ENCODE measurements around the gene SYT15. TPM values are rescaled to one million over a fixed set of nuclear protein-coding genes. Genes with fewer than 3 reads are reported as not detected.
"Not testable (repeated sequence)": the region's sequence is repeated elsewhere in the genome, so short reads cannot be mapped to it uniquely, and the experiment has no call there.

Gene SYT15
- total and polyA plus RNA-seq, 10 of the 15 experiments (the other 5 are each of a cell fraction or from before 2014, with no cell fraction given): 0.03 to 0.67 (median 0.15) TPM

DNA sequence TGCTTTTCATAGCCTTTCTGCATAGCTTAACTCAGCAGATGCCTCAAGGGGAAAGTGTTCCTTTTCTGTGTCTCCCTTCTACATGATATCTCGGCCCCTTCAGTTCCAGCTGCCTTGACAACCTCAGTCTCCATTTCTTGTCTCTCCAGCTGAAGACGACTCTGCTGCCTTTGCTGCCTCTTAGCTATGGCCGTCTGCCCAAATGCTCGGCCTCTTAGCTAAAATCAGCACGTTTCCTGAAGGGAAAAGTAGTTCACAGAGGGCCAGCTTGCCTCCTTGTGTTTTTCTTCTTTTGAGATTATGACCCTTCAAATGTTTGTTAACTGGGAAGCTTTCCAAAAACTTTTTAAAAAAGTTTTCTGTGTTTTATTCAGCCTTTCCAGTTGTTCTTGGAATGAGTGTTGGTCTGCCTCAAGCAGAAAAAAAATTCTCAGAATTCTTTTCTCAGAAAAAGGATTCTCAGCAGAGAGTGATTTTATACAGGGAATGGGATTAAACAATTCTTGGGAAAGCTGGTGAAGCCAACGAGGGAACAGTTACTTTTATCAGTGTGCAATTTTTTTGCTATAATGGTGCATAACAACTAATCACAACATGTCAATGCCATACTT lies 15.6 kb downstream of the SYT15 start:
- in situ Hi-C loops (cut with MboI); H3K27ac ChIP-seq (ENCODE audit: control insufficient read depth, insufficient read depth); FAIRE-seq; BruUV-seq (replicated peaks); H3K4me1 ChIP-seq (ENCODE audit: control insufficient read depth, insufficient read depth, low read length); H3K36me3 ChIP-seq (ENCODE audit: control insufficient read depth in 2 of 2, insufficient read depth in 2 of 2, low read length in 1 of 2); H3K79me2 ChIP-seq (ENCODE audit: control insufficient read depth, insufficient read depth, low read length); DNase-seq (ENCODE audit: low read depth, low spot score); H3K9me3 ChIP-seq (replicated peaks; ENCODE audit: control insufficient read depth, insufficient read depth, low read length); intact Hi-C loops (cut with micrococcal nuclease; ENCODE audit: unreplicated experiment); H3K4me3 ChIP-seq; POLR2A ChIA-PET; H3K27me3 ChIP-seq (replicated peaks in 1 of 2; ENCODE audit: control insufficient read depth in 2 of 2, insufficient read depth in 2 of 2, low read length in 1 of 2); H4K20me1 ChIP-seq (ENCODE audit: control insufficient read depth, insufficient read depth); H2AFZ ChIP-seq (ENCODE audit: control insufficient read depth, low read depth, low read length); CTCF ChIA-PET; H3K9ac ChIP-seq (ENCODE audit: control insufficient read depth, insufficient read depth, low read length); RAD21 ChIA-PET (ENCODE audit: unreplicated experiment); ATAC-seq; SMC1A ChIA-PET (ENCODE audit: uncharacterized antibody, unreplicated experiment); H3K4me2 ChIP-seq (ENCODE audit: control insufficient read depth, insufficient read depth): not testable (repeated sequence)
- WGBS (ENCODE audit: insufficient coverage, insufficient replicate concordance, low lambda C conversion rate, missing lambda C conversion rate): 50% methylated on average over 5 of the region's 6 CpGs

DNA sequence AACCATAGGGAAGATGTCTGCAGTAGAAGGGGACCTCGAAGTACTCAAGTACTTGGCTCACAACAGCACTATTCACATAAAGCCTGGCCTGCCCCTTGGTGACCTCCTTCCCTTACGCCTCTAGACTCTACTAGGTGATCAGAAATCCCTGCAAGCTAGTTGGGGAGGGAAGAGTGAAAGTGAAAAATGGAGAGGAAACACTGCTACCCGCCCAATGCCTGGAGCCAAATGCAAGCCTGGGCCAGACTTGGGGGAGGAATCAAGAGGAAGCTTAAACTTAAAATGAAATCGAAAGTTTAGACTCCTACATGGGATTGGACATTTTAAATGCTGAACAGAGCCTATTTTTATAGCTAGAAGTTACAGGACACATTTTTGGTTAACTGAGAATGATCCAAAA lies 17.6 kb downstream of the SYT15 start:
- H3K4me2 ChIP-seq (ENCODE audit: control insufficient read depth, insufficient read depth); BruUV-seq (replicated peaks); SMC1A ChIA-PET (ENCODE audit: uncharacterized antibody, unreplicated experiment); H3K9me3 ChIP-seq (replicated peaks; ENCODE audit: control insufficient read depth, insufficient read depth, low read length); H3K36me3 ChIP-seq (ENCODE audit: control insufficient read depth in 2 of 2, insufficient read depth in 2 of 2, low read length in 1 of 2); H3K27me3 ChIP-seq (replicated peaks in 1 of 2; ENCODE audit: control insufficient read depth in 2 of 2, insufficient read depth in 2 of 2, low read length in 1 of 2); H3K27ac ChIP-seq (ENCODE audit: control insufficient read depth, insufficient read depth); DNase-seq (ENCODE audit: low read depth, low spot score); H3K4me1 ChIP-seq (ENCODE audit: control insufficient read depth, insufficient read depth, low read length); intact Hi-C loops (cut with micrococcal nuclease; ENCODE audit: unreplicated experiment); H3K9ac ChIP-seq (ENCODE audit: control insufficient read depth, insufficient read depth, low read length); H2AFZ ChIP-seq (ENCODE audit: control insufficient read depth, low read depth, low read length); in situ Hi-C loops (cut with MboI); RAD21 ChIA-PET (ENCODE audit: unreplicated experiment); POLR2A ChIA-PET; CTCF ChIA-PET; H4K20me1 ChIP-seq (ENCODE audit: control insufficient read depth, insufficient read depth); H3K4me3 ChIP-seq; H3K79me2 ChIP-seq (ENCODE audit: control insufficient read depth, insufficient read depth, low read length): not testable (repeated sequence)
- WGBS (ENCODE audit: insufficient coverage, insufficient replicate concordance, low lambda C conversion rate, missing lambda C conversion rate): no CpG with 5 or more reads among the region's 4 CpGs
- FAIRE-seq: peak; percentile 35
- peak; percentile 59 for ATAC-seq

DNA sequence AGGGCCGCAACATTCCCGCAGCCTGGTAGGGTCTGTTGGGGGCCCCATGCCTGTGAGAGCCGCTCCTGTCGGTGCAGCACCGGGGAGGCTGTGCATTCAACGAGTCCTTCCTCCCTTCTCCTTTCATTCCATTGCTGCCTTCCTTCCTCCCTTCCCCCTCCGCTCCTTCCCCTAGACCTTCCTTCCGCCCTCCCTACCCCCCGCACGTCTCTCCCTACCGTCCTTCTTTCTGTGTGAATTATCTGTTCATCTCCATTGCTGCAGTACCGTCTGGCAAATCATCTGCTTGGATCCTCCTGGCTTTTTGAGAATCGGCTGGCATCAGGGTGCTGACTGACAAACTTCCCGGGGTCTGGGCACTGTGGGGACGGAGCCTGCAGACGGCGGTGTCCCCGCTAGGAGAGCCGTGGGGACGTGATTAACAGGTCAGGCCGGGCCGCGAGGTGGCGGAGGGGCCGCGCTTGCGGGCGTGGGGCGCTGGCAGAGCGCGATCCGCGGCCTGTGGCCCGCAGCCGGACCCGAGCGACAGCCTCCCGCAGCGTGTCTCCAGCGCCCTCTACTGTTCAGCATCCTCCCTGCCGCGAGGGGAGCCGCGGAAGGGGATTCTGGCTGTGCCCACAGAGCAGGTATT lies 18.8 kb downstream of the SYT15 start:
- H3K36me3 ChIP-seq (ENCODE audit: control insufficient read depth in 2 of 2, insufficient read depth in 2 of 2, low read length in 1 of 2); H3K27ac ChIP-seq (ENCODE audit: control insufficient read depth, insufficient read depth); H2AFZ ChIP-seq (ENCODE audit: control insufficient read depth, low read depth, low read length); intact Hi-C loops (cut with micrococcal nuclease; ENCODE audit: unreplicated experiment); H3K9ac ChIP-seq (ENCODE audit: control insufficient read depth, insufficient read depth, low read length); H3K79me2 ChIP-seq (ENCODE audit: control insufficient read depth, insufficient read depth, low read length); DNase-seq (ENCODE audit: low read depth, low spot score); H3K27me3 ChIP-seq (replicated peaks in 1 of 2; ENCODE audit: control insufficient read depth in 2 of 2, insufficient read depth in 2 of 2, low read length in 1 of 2); CTCF ChIA-PET; H4K20me1 ChIP-seq (ENCODE audit: control insufficient read depth, insufficient read depth); H3K4me2 ChIP-seq (ENCODE audit: control insufficient read depth, insufficient read depth); BruUV-seq (replicated peaks); H3K4me3 ChIP-seq; RAD21 ChIA-PET (ENCODE audit: unreplicated experiment); H3K4me1 ChIP-seq (ENCODE audit: control insufficient read depth, insufficient read depth, low read length); in situ Hi-C loops (cut with MboI); H3K9me3 ChIP-seq (replicated peaks; ENCODE audit: control insufficient read depth, insufficient read depth, low read length); POLR2A ChIA-PET; SMC1A ChIA-PET (ENCODE audit: uncharacterized antibody, unreplicated experiment): not testable (repeated sequence)
- peak; percentile 94 for ATAC-seq
- WGBS (ENCODE audit: insufficient coverage, insufficient replicate concordance, low lambda C conversion rate, missing lambda C conversion rate): 7% methylated on average over 3 of the region's 44 CpGs
- peak; percentile 56 for FAIRE-seq

DNA sequence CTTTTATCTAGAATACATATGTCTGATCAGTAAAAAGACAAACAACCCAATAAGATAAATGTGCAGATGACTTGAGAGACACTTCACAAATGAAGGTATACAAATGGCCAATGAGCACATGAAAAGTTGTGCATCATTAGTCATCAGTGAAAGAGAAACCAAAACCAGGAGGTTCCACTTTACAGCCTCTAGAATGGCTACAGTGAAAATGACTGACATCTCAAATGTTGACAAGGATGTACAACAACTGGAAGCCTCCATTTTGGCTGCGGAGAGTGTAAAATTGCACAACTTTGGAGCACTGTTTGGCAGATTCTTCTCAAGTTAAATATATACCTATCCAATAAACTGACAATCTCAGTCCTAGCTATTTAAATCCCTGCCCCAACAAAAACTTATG lies 21.6 kb downstream of the SYT15 start:
- RAD21 ChIA-PET (ENCODE audit: unreplicated experiment); H2AFZ ChIP-seq (ENCODE audit: control insufficient read depth, low read depth, low read length); DNase-seq (ENCODE audit: low read depth, low spot score); H3K4me1 ChIP-seq (ENCODE audit: control insufficient read depth, insufficient read depth, low read length); BruUV-seq (replicated peaks); H3K4me3 ChIP-seq; H3K4me2 ChIP-seq (ENCODE audit: control insufficient read depth, insufficient read depth); in situ Hi-C loops (cut with MboI); POLR2A ChIA-PET; H3K79me2 ChIP-seq (ENCODE audit: control insufficient read depth, insufficient read depth, low read length); SMC1A ChIA-PET (ENCODE audit: uncharacterized antibody, unreplicated experiment); H4K20me1 ChIP-seq (ENCODE audit: control insufficient read depth, insufficient read depth); H3K27ac ChIP-seq (ENCODE audit: control insufficient read depth, insufficient read depth); intact Hi-C loops (cut with micrococcal nuclease; ENCODE audit: unreplicated experiment); H3K27me3 ChIP-seq (replicated peaks in 1 of 2; ENCODE audit: control insufficient read depth in 2 of 2, insufficient read depth in 2 of 2, low read length in 1 of 2); H3K9ac ChIP-seq (ENCODE audit: control insufficient read depth, insufficient read depth, low read length); H3K36me3 ChIP-seq (ENCODE audit: control insufficient read depth in 2 of 2, insufficient read depth in 2 of 2, low read length in 1 of 2); CTCF ChIA-PET; H3K9me3 ChIP-seq (replicated peaks; ENCODE audit: control insufficient read depth, insufficient read depth, low read length): not testable (repeated sequence)
- ATAC-seq (peak; percentile 77), FAIRE-seq (peak; percentile 79)
- WGBS (ENCODE audit: insufficient coverage, insufficient replicate concordance, low lambda C conversion rate, missing lambda C conversion rate): 0% methylated on average over 1 of the region's 1 CpG
